Measurements from ENCODE around the gene ARMC9. TPM values are rescaled to one million over a fixed set of nuclear protein-coding genes. Genes with fewer than 3 reads are reported as not detected.

The ARMC9 gene
- total RNA-seq, 1 donor from 2014 or later = 11.9 TPM

- DNase-seq = no peak
Observed at GRCh38 chr2:231317579-231317978, 119.1 kb downstream of the ARMC9 start.

- DNase-seq = no peak
Observed at GRCh38 chr2:231318436-231318835, 120.0 kb downstream of the ARMC9 start.

- DNase-seq = no peak
Observed at GRCh38 chr2:231318954-231319353, 120.5 kb downstream of the ARMC9 start.

- DNase-seq = no peak
Observed at GRCh38 chr2:231319867-231320266, 121.4 kb downstream of the ARMC9 start.

GRCh38 chr2:231321021-231321420 is 122.6 kb downstream of the ARMC9 start:
- peak; percentile 15 for DNase-seq

- no peak for DNase-seq
Observed at GRCh38 chr2:231321556-231322334, 123.3 kb downstream of the ARMC9 start.

GRCh38 chr2:231323316-231323715 is 124.9 kb downstream of the ARMC9 start:
- DNase-seq = no peak

- no peak for DNase-seq
Observed at GRCh38 chr2:231325826-231326225, 127.4 kb downstream of the ARMC9 start.

GRCh38 chr2:231326404-231326803 is 128.0 kb downstream of the ARMC9 start:
- DNase-seq = no peak

GRCh38 chr2:231330311-231330710 is 131.9 kb downstream of the ARMC9 start:
- no peak for DNase-seq

- DNase-seq = no peak
Observed at GRCh38 chr2:231331533-231331932, 133.1 kb downstream of the ARMC9 start.

- no peak for DNase-seq
Observed at GRCh38 chr2:231332388-231332787, 134.0 kb downstream of the ARMC9 start.

- no peak for DNase-seq
Observed at GRCh38 chr2:231332872-231333500, 134.6 kb downstream of the ARMC9 start.

- no peak for DNase-seq
Observed at GRCh38 chr2:231334179-231334930, 135.9 kb downstream of the ARMC9 start.

GRCh38 chr2:231334981-231335380 is 136.6 kb downstream of the ARMC9 start:
- DNase-seq = no peak

- no peak for DNase-seq
Observed at GRCh38 chr2:231335591-231335990, 137.2 kb downstream of the ARMC9 start.

GRCh38 chr2:231336236-231336635 is 137.8 kb downstream of the ARMC9 start:
- no peak for DNase-seq

- DNase-seq = no peak
Observed at GRCh38 chr2:231336700-231337099, 138.3 kb downstream of the ARMC9 start.

GRCh38 chr2:231337807-231338759 is 139.7 kb downstream of the ARMC9 start:
- DNase-seq = no peak

GRCh38 chr2:231339316-231339715 is 140.9 kb downstream of the ARMC9 start:
- no peak for DNase-seq

GRCh38 chr2:231341100-231341499 is 142.7 kb downstream of the ARMC9 start:
- no peak for DNase-seq
